Fibroblast of villous mesenchyme (primary cell): ENCODE measurements around the gene LIPC. TPM values are rescaled to one million over a fixed set of nuclear protein-coding genes. Genes with fewer than 3 reads are reported as not detected.

ENCODE experiments used
- DNase-seq: peaks from one replicate; pipeline ENCODE4 v3.0.0-alpha.2; 2010; ENCODE audit warnings: low read depth
- H3K4me3 ChIP-seq: 2 replicates; pipeline ENCODE4 v1.5.1; 2011; ENCODE audit warnings: low read depth, mild to moderate bottlenecking, low read length
- total RNA-seq: library from RNA; depleted of rRNA; stranded (reverse); fragments of >200 nt; gene quantifications from 2 replicates; pipeline ENCODE4 v1.2.3, GENCODE V29; 2012
- TF ChIP-seq, protein P1 (sequence below): IDR thresholded peaks from 2 replicates; pipeline ENCODE4 v1.5.1; 2012; ENCODE audit warnings: low read depth, mild to moderate bottlenecking, low read length; ENCODE audit not compliant: insufficient read depth

Gene LIPC
- total RNA-seq, 1 donor: 0.86 TPM

DNA sequence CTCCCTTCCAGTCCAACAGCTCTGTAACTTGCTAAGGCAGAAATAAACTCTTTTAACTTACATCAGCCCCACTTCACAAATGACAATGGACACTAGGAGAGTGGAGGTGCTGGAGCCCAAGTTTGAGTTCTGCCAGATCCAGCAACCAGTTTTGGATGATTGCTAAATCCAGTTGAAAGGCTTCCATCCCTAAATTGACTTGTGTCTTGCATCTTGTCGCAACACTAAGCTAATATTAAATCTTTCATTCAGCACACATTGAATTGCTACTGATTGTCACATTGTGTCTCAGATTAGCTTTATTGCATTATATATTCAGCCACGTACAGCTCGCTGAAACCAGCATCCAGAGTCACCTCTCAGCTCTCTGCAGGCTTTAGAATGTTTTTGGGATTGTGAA is 41.7 kb upstream of the LIPC start:
- DNase-seq: no peak
- H3K4me3 ChIP-seq: no peak overlapping the region
- TF ChIP-seq, protein P1, sequence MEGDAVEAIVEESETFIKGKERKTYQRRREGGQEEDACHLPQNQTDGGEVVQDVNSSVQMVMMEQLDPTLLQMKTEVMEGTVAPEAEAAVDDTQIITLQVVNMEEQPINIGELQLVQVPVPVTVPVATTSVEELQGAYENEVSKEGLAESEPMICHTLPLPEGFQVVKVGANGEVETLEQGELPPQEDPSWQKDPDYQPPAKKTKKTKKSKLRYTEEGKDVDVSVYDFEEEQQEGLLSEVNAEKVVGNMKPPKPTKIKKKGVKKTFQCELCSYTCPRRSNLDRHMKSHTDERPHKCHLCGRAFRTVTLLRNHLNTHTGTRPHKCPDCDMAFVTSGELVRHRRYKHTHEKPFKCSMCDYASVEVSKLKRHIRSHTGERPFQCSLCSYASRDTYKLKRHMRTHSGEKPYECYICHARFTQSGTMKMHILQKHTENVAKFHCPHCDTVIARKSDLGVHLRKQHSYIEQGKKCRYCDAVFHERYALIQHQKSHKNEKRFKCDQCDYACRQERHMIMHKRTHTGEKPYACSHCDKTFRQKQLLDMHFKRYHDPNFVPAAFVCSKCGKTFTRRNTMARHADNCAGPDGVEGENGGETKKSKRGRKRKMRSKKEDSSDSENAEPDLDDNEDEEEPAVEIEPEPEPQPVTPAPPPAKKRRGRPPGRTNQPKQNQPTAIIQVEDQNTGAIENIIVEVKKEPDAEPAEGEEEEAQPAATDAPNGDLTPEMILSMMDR: no peak

DNA sequence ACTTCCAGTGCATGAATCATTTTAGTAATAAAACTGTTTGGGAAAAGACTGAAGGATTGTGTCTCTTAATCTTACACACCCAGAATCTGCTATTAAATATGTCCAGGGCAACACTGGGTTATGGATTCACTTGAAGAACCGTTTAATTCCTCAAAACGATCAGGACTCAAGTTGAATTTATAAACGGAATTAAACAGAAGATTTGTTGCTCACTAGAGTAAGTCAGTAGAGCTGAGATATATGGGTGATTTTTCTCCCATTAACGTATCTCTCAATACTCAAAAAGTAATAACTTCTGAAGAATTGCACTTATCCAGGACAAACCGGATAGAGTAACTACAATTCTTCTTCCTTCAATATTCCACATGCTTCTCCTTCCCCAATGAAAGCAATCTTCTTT is 41.1 kb upstream of the LIPC start:
- TF ChIP-seq, protein P1: no peak
- DNase-seq: no peak
- no peak overlapping the region for H3K4me3 ChIP-seq

- TF ChIP-seq, protein P1: no peak
- no peak overlapping the region for H3K4me3 ChIP-seq
- no peak for DNase-seq
Measured at GRCh38 chr15:58391088-58391487, 40.7 kb upstream of the LIPC start.

GRCh38 chr15:58392141-58392540 is 39.6 kb upstream of the LIPC start:
- DNase-seq: no peak
- TF ChIP-seq, protein P1: no peak
- H3K4me3 ChIP-seq: no peak overlapping the region

DNA sequence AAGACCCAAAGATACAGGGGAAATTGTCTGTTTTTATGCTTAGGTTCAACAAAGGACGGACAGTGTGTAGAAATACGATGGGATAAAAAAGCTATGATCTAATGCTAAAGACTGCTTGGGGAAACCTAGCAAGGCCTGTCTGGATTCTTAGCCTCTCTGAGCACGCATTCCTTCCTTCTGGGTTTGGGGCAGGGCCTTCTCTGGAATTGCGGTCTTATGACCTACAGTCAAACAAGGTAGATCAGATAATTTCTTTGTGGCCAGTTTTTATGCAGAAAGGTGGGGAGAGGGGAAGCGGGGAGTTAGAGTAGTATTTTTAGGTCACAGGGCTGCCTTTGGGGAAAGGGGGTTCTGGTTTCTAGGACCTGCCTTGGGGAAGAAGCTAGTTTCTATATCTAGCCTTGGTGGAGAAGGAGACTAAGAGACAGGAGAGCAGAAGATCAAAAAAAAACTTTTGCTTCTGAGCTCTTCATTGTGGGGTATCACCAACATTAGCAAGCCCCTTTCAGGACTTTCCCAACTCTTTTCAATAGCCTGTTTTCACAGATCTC is 39.1 kb upstream of the LIPC start:
- no peak overlapping the region for H3K4me3 ChIP-seq
- DNase-seq: peak; percentile 65
- TF ChIP-seq, protein P1: no peak

DNA sequence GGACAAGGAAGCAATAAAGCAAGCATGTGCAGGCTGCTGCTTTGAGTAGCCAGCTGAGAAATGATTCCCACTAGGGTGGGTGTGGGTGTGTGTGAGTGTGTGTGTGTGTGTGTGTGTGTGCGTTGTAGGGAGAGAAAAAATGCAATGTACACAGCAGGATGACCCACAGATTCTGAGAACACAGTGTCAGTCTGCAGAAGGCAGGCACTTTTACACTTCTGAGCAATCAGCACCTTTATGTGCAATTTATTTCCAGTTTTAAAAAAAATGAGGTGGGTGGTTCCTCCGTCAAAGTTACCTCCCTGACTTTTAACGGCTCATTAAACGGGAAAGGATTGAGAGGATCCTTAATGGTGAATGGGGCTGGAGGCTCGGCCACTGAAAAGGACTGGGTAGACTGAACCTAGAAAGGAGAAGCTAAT is 38.5 kb upstream of the LIPC start:
- TF ChIP-seq, protein P1: no peak
- no peak overlapping the region for H3K4me3 ChIP-seq
- peak; percentile 78 for DNase-seq

GRCh38 chr15:58396181-58396580 is 35.6 kb upstream of the LIPC start:
- DNase-seq: peak; percentile 98
- TF ChIP-seq, protein P1: no peak
- no peak overlapping the region for H3K4me3 ChIP-seq
